Upper lobe of left lung (tissue), 4 donors: ENCODE measurements around the gene TBXAS1.

ENCODE experiments used
- POLR2AphosphoS5 ChIP-seq, 2 donors: sonication (generic); formaldehyde crosslinking; IDR thresholded peaks; one replicate each; pipeline ENCODE4 v1.5.1; 2017; ENCODE audit warnings: antibody characterized with exemption in 2 of 2
- TF ChIP-seq, protein P1 (sequence below), 6 experiments: fragments of 450-650 bp in 4 of 6; fragments of 200-600 bp in 2 of 6; sonication (generic) in 2 of 6; IDR thresholded peaks; one replicate each; pipeline ENCODE4 v1.5.1; 2016 to 2019; ENCODE audit warnings: antibody characterized with exemption in 6 of 6

DNA sequence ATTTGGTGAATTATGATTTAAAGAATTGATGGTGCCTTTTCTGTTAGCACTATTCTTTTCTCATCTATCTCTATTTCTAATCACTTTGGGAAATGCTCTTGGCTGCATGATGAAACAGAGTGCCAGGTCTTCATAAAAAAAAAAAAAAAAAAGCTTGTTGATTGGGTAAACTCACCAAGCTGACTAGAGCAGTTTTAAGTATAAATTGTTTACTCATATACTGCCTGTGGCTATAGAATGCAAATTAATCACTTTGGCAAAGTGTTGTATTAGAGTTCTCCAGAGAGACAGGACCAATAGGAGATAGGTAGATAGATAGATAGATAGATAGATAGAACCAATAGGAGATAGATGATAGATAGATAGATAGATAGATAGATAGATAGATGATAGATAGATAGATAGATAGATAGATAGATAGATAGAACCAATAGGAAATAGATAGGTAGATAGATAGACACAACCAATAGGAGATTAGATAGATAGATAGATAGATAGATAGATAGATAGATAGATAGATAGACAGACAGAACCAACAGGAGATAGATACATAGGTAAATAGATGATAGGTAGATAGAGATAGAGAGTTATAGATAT, 20.1 kb upstream of the TBXAS1 start:
- no peak for TF ChIP-seq POLR2AphosphoS5 (IDR thresholded peaks at IDR 0.05)
- TF ChIP-seq, protein P1, sequence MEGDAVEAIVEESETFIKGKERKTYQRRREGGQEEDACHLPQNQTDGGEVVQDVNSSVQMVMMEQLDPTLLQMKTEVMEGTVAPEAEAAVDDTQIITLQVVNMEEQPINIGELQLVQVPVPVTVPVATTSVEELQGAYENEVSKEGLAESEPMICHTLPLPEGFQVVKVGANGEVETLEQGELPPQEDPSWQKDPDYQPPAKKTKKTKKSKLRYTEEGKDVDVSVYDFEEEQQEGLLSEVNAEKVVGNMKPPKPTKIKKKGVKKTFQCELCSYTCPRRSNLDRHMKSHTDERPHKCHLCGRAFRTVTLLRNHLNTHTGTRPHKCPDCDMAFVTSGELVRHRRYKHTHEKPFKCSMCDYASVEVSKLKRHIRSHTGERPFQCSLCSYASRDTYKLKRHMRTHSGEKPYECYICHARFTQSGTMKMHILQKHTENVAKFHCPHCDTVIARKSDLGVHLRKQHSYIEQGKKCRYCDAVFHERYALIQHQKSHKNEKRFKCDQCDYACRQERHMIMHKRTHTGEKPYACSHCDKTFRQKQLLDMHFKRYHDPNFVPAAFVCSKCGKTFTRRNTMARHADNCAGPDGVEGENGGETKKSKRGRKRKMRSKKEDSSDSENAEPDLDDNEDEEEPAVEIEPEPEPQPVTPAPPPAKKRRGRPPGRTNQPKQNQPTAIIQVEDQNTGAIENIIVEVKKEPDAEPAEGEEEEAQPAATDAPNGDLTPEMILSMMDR (IDR thresholded peaks at IDR 0.05): no peak
